GM12878 (cell line): ENCODE measurements around the gene RNASE13. TPM values are rescaled to one million over a fixed set of nuclear protein-coding genes. Genes with fewer than 3 reads are reported as not detected.

Experiments
- ATAC-seq: fragments of 200-7000 bp; cut with Tn5 transposase; 3 replicates; pipeline ENCODE4 v1.9.1; 2020; ENCODE audit warnings: mild to moderate bottlenecking, moderate library complexity
- BruUV-seq: library from RNA; stranded (reverse); fragments of 400-500 nt; replicated peaks from 2 replicates; lab custom pipeline; 2021; lab: Mats Ljungman, UMichigan
- CTCF ChIA-PET: fragments of 300-600 bp; sonication (Branson Sonifier 250); formaldehyde crosslinking; extraction: SDS; loops from one replicate; lab custom pipeline; 2021; ENCODE audit warnings: inconsistent platforms; lab: Yijun Ruan, JAX
- POLR2A ChIA-PET: fragments of 350-600 bp; formaldehyde crosslinking; extraction: SDS; loops from one replicate; lab custom pipeline; 2021; ENCODE audit warnings: inconsistent platforms; lab: Charles Lee
- RAD21 ChIA-PET: fragments of 300-600 bp; sonication (Branson Sonifier 250); formaldehyde crosslinking; loops from one replicate; lab custom pipeline; 2023; ENCODE audit warnings: antibody characterized with exemption; ENCODE audit not compliant: unreplicated experiment; lab: Charles Lee
- SMC1A ChIA-PET: fragments of 300-600 bp; sonication (Branson Sonifier 250); formaldehyde crosslinking; loops from one replicate; lab custom pipeline; 2023; ENCODE audit not compliant: unreplicated experiment, uncharacterized antibody; lab: Charles Lee
- DNase-seq: peaks from one replicate; pipeline ENCODE4 v3.0.0-alpha.2; 2011; ENCODE audit warnings: low read depth, low spot score
- FAIRE-seq: peaks from 3 replicates; lab custom pipeline; 2011; peaks lifted over from hg19 to GRCh38; lab: Jason Lieb, UNC
- H2AFZ ChIP-seq: 2 replicates; pipeline ENCODE4 v1.6.0; 2011; ENCODE audit warnings: low read depth, low read length, control low read depth; ENCODE audit not compliant: control insufficient read depth
- H3K27ac ChIP-seq: 2 replicates; pipeline ENCODE4 v1.5.1; 2011; ENCODE audit warnings: control low read depth; ENCODE audit not compliant: control insufficient read depth, insufficient read depth
- H3K27me3 ChIP-seq, 2 experiments: replicated peaks in 1 of 2; 2 replicates each; pipeline versions ENCODE4 v1.6.0 to v1.6.1; 2011; ENCODE audit warnings: low read length in 1 of 2; ENCODE audit not compliant: control insufficient read depth in 2 of 2, insufficient read depth in 2 of 2
- H3K36me3 ChIP-seq, 2 experiments: 2 replicates each; pipeline ENCODE4 v1.5.1; 2011; ENCODE audit warnings: low read length in 1 of 2; ENCODE audit not compliant: control insufficient read depth in 2 of 2, insufficient read depth in 2 of 2
- H3K4me1 ChIP-seq: 2 replicates; pipeline ENCODE4 v1.6.1; 2011; ENCODE audit warnings: mild to moderate bottlenecking, low read length, moderate library complexity, mixed read lengths; ENCODE audit not compliant: control insufficient read depth, insufficient read depth
- H3K4me2 ChIP-seq: 2 replicates; pipeline ENCODE4 v1.6.0; 2011; ENCODE audit warnings: control low read depth; ENCODE audit not compliant: control insufficient read depth, insufficient read depth
- H3K4me3 ChIP-seq: fragments of 200-600 bp; sonication (generic); 2 replicates; pipeline ENCODE4 v1.5.1; 2016
- H3K79me2 ChIP-seq: 2 replicates; pipeline ENCODE4 v1.6.0; 2011; ENCODE audit warnings: low read length; ENCODE audit not compliant: control insufficient read depth, insufficient read depth
- H3K9ac ChIP-seq: 2 replicates; pipeline ENCODE4 v1.8.0; 2011; ENCODE audit warnings: low read length, control low read depth, mixed read lengths; ENCODE audit not compliant: control insufficient read depth, insufficient read depth
- H3K9me3 ChIP-seq: replicated peaks from 3 replicates; pipeline ENCODE4 v1.5.1; 2011; ENCODE audit warnings: mild to moderate bottlenecking, low read length; ENCODE audit not compliant: control insufficient read depth, insufficient read depth
- H4K20me1 ChIP-seq: 2 replicates; pipeline ENCODE4 v1.6.0; 2011; ENCODE audit not compliant: control insufficient read depth, insufficient read depth
- ATF7 ChIP-seq: fragments of 450-650 bp; IDR thresholded peaks from 2 replicates; pipeline ENCODE4 v1.6.1; 2016; ENCODE audit warnings: low read depth, mild to moderate bottlenecking
- CTCF ChIP-seq, 3 experiments: IDR thresholded peaks in 2 of 3; conservative IDR thresholded peaks in 1 of 3; 2 replicates each; pipeline ENCODE4 v1.5.1; 2011; ENCODE audit warnings: low read depth in 3 of 3, low read length in 3 of 3, mild to moderate bottlenecking in 3 of 3, control low read depth in 2 of 3, moderate library complexity in 2 of 3, inconsistent platforms in 1 of 3, mixed read lengths in 1 of 3; ENCODE audit not compliant: control insufficient read depth in 2 of 3, insufficient read depth in 1 of 3; ENCODE audit errors: extremely low read depth in 1 of 3
- E2F8 ChIP-seq: fragments of 450-650 bp; IDR thresholded peaks from 2 replicates; pipeline ENCODE4 v1.6.1; 2018; ENCODE audit warnings: mild to moderate bottlenecking, low read depth, moderate library complexity; ENCODE audit not compliant: partially characterized antibody
- EED ChIP-seq: sonication (generic); IDR thresholded peaks from 2 replicates; pipeline ENCODE4 v1.6.1; 2016; ENCODE audit warnings: antibody characterized with exemption, low read depth
- GABPA ChIP-seq: IDR thresholded peaks from 2 replicates; pipeline ENCODE4 v1.6.1; 2014; ENCODE audit warnings: antibody characterized with exemption, low read depth, mild to moderate bottlenecking, inconsistent platforms
- IRF5 ChIP-seq: fragments of 450-650 bp; IDR thresholded peaks from 2 replicates; pipeline ENCODE4 v1.6.1; 2017; ENCODE audit warnings: borderline replicate concordance
- RUNX3 ChIP-seq: IDR thresholded peaks from 2 replicates; pipeline ENCODE4 v1.6.1; 2012; ENCODE audit warnings: low read length, inconsistent platforms
- SMARCA5 ChIP-seq: fragments of 450-650 bp; IDR thresholded peaks from 2 replicates; pipeline ENCODE4 v1.6.1; 2017; ENCODE audit warnings: mild to moderate bottlenecking
- USF2 ChIP-seq: IDR thresholded peaks from 2 replicates; pipeline ENCODE4 v1.6.1; 2011; ENCODE audit warnings: low read depth, low read length, improper control_type of control experiment, borderline replicate concordance
- ZNF274 ChIP-seq: IDR thresholded peaks from one replicate; pipeline ENCODE4 v1.8.0; 2011; ENCODE audit not compliant: insufficient read length, insufficient read depth
- WGBS: methylation state at CpG from one replicate; pipeline ENCODE4 v1.1.6; 2016; ENCODE audit warnings: low lambda C conversion rate; ENCODE audit not compliant: insufficient replicate concordance, insufficient coverage; ENCODE audit errors: missing lambda C conversion rate; 5-methylcytosine and 5-hydroxymethylcytosine counted together
- in situ Hi-C: fragments of 300-500 bp; cut with MboI; formaldehyde crosslinking; loops from 9 replicates; pipeline ENCODE4 v1.14.3; 2018; ENCODE audit warnings: mixed read lengths
- intact Hi-C: fragments of 100-400 bp; cut with micrococcal nuclease; formaldehyde crosslinking; loops from one replicate; pipeline ENCODE4 v1.14.2; 2022; ENCODE audit not compliant: unreplicated experiment
- polyA plus RNA-seq, 11 experiments: library from polyadenylated mRNA; depleted of rRNA in 4 of 11; unstranded in 6 of 11; stranded (reverse) in 5 of 11; fragments of >200 nt; fragmentation: Nextera tagmentation in 4 of 11; fragmentation: Illumina TruSeq in 1 of 11; extraction: Ambion mirVana in 4 of 11; extraction: Trizol in 1 of 11; gene quantifications; 1 replicate in 1 of 11; 2 replicates in 10 of 11; pipeline versions ENCODE4 v1.2.1 to v1.2.3, GENCODE V29; 2011 to 2016; ENCODE audit warnings: inconsistent platforms in 2 of 11, missing spikeins in 2 of 11, low read depth in 1 of 11
- total RNA-seq, 4 experiments: library from RNA; depleted of rRNA in 3 of 4; stranded (reverse); fragments of >200 nt in 3 of 4; fragmentation: Illumina TruSeq in 1 of 4; extraction: Trizol in 1 of 4; gene quantifications; 2 replicates each; pipeline versions ENCODE4 v1.2.1 to v1.2.3, GENCODE V29; 2013 to 2021

Gene RNASE13
- total and polyA plus RNA-seq, 10 of the 15 experiments (the other 5 are each of a cell fraction or from before 2014, with no cell fraction given) = not detected

GRCh38 chr14:21016413-21017190 is 18.0 kb downstream of the RNASE13 start:
- peaks cover 0 to 5% of the 10 kb centered on the region in 2 experiments; a peak in 2 of 4 replicates for H3K27me3 ChIP-seq
- no peaks in the 10 kb centered on the region for H3K36me3 ChIP-seq
- DNase-seq (no peak), ATAC-seq (no peak), FAIRE-seq (no peak)
- H3K4me1 ChIP-seq = no peaks in the 10 kb centered on the region
- ChIA-PET CTCF (interaction anchor here (1.1 to 10.7 kb wide), 7 partner anchors 12 to 94 kb away, joined by 4 to 253 read pairs (median 62); partner anchors contain the start of genes RNASE7 and TMEM253), POLR2A (interaction anchor here (0.6 to 2.2 kb wide), 2 partner anchors 57 to 78 kb away, joined by 7 to 9 read pairs; no protein-coding TSS in a partner anchor), RAD21 (interaction anchor here (2.6 to 3.5 kb wide), 2 partner anchors 50 to 76 kb away, joined by 26 to 36 read pairs; no protein-coding TSS in a partner anchor), SMC1A (interaction anchor here (1.3 to 5.6 kb wide), 5 partner anchors 23 to 88 kb away, joined by 3 to 99 read pairs (median 17); partner anchors contain the start of gene TMEM253)
- in situ Hi-C loops = loop anchor here (5.0 kb wide), 1 partner anchor 86 kb away; the partner anchor contains the start of gene TMEM253
- no peak overlapping the region for H3K27ac ChIP-seq
- 10% methylated on average over 9 of the region's 9 CpGs for WGBS
- H3K9me3 ChIP-seq = no peaks in the 10 kb centered on the region
- TF ChIP-seq RUNX3 = no peak
- TF ChIP-seq ATF7 = no peak
- no peak for TF ChIP-seq EED
- no peak for TF ChIP-seq SMARCA5
- no peak for TF ChIP-seq CTCF (IDR thresholded peaks at IDR 0.05 in 2 of 3, conservative IDR thresholded peaks at IDR 0.05 in 1 of 3; ENCODE audit: control insufficient read depth in 2 of 3, extremely low read depth in 1 of 3, insufficient read depth in 1 of 3, low read depth in 3 of 3, low read length in 3 of 3)
- no peak for TF ChIP-seq GABPA
- TF ChIP-seq IRF5 = no peak
- no peak for TF ChIP-seq USF2
- no peak for TF ChIP-seq ZNF274
- no peak for TF ChIP-seq E2F8
- H3K9ac ChIP-seq = no peak overlapping the region
- H3K4me2 ChIP-seq = no peak overlapping the region
- H4K20me1 ChIP-seq = no peaks in the 10 kb centered on the region
- H3K4me3 ChIP-seq = no peak overlapping the region
- BruUV-seq = no TSS peak
- no peaks in the 10 kb centered on the region for H3K79me2 ChIP-seq
- intact Hi-C loops = no loop called here
- no peak overlapping the region for H2AFZ ChIP-seq
